ENCODE data around the gene ACAP1.

DNA sequence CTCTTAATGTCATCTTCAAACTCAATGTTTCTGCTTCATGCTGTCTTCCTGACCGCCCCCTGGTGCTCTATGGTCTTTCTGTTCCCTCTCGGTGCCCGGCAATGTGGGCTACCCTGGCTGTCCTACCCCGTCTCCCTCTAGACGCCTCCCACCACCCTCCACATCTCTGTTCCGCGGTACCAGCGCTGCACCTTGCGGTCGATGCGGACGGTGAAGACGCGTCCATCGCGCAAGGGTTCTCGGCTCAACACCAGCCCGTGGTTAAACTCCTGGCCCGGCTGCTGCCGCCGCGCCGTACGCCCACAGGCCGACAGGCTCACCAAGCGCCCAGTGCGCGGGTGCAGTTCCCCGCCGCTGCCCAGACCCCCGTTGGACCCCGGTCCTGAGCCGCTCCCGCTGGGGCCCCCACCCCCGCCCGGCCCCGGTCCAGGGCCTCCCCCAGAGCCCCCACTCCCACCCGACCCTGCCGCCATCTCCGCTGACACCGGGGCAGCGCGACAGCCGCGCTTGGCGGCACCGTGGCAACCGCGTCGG, 7.4 kb upstream of the ACAP1 start, which contains the start of gene NEURL4:
- TF ChIP-seq EZH2phosphoT487 (IDR thresholded peaks at IDR 0.05; ENCODE audit: borderline replicate concordance), result no peak
- TF ChIP-seq, protein P1, sequence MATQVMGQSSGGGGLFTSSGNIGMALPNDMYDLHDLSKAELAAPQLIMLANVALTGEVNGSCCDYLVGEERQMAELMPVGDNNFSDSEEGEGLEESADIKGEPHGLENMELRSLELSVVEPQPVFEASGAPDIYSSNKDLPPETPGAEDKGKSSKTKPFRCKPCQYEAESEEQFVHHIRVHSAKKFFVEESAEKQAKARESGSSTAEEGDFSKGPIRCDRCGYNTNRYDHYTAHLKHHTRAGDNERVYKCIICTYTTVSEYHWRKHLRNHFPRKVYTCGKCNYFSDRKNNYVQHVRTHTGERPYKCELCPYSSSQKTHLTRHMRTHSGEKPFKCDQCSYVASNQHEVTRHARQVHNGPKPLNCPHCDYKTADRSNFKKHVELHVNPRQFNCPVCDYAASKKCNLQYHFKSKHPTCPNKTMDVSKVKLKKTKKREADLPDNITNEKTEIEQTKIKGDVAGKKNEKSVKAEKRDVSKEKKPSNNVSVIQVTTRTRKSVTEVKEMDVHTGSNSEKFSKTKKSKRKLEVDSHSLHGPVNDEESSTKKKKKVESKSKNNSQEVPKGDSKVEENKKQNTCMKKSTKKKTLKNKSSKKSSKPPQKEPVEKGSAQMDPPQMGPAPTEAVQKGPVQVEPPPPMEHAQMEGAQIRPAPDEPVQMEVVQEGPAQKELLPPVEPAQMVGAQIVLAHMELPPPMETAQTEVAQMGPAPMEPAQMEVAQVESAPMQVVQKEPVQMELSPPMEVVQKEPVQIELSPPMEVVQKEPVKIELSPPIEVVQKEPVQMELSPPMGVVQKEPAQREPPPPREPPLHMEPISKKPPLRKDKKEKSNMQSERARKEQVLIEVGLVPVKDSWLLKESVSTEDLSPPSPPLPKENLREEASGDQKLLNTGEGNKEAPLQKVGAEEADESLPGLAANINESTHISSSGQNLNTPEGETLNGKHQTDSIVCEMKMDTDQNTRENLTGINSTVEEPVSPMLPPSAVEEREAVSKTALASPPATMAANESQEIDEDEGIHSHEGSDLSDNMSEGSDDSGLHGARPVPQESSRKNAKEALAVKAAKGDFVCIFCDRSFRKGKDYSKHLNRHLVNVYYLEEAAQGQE (IDR thresholded peaks at IDR 0.05; ENCODE audit: low read depth), result no peak
- TF ChIP-seq, protein P2, sequence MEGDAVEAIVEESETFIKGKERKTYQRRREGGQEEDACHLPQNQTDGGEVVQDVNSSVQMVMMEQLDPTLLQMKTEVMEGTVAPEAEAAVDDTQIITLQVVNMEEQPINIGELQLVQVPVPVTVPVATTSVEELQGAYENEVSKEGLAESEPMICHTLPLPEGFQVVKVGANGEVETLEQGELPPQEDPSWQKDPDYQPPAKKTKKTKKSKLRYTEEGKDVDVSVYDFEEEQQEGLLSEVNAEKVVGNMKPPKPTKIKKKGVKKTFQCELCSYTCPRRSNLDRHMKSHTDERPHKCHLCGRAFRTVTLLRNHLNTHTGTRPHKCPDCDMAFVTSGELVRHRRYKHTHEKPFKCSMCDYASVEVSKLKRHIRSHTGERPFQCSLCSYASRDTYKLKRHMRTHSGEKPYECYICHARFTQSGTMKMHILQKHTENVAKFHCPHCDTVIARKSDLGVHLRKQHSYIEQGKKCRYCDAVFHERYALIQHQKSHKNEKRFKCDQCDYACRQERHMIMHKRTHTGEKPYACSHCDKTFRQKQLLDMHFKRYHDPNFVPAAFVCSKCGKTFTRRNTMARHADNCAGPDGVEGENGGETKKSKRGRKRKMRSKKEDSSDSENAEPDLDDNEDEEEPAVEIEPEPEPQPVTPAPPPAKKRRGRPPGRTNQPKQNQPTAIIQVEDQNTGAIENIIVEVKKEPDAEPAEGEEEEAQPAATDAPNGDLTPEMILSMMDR (IDR thresholded peaks at IDR 0.05 in 2 of 3, conservative IDR thresholded peaks at IDR 0.05 in 1 of 3; ENCODE audit: borderline replicate concordance in 1 of 3, insufficient read depth in 1 of 3, low read depth in 2 of 3, low read length in 2 of 3), result no peak
- no peak for TF ChIP-seq POLR2A (IDR thresholded peaks at IDR 0.05; ENCODE audit: borderline replicate concordance, extremely low read depth, insufficient read depth, insufficient read length)
- no peak for TF ChIP-seq SIN3A (IDR thresholded peaks at IDR 0.05; ENCODE audit: low read depth)
- TF ChIP-seq, protein P3, sequence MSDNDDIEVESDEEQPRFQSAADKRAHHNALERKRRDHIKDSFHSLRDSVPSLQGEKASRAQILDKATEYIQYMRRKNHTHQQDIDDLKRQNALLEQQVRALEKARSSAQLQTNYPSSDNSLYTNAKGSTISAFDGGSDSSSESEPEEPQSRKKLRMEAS (IDR thresholded peaks at IDR 0.05), result no peak
- no peak for TF ChIP-seq ELF1 (IDR thresholded peaks at IDR 0.05; ENCODE audit: borderline replicate concordance, low read depth)
- TF ChIP-seq ZNF274 (IDR thresholded peaks at IDR 0.05; ENCODE audit: low read depth, low read length), result no peak
- no peak for TF ChIP-seq TCF7L2 (IDR thresholded peaks at IDR 0.05; ENCODE audit: borderline replicate concordance, extremely low read depth, insufficient read depth, insufficient read length)
- no peak for TF ChIP-seq EZH2 (IDR thresholded peaks at IDR 0.05)
- peak; percentile 64; the same call in 1 of the 2 replicates for TF ChIP-seq ZFX (IDR thresholded peaks at IDR 0.05)
- no peak for TF ChIP-seq JUND (IDR thresholded peaks at IDR 0.05)
- no peak for TF ChIP-seq SP1 (IDR thresholded peaks at IDR 0.05; ENCODE audit: low read depth)
- TF ChIP-seq SRF (IDR thresholded peaks at IDR 0.05; ENCODE audit: low read depth), result no peak

Measured in HCT116 (cell line).